GM10248 (cell line): ENCODE data around the gene RAB10.

ENCODE experiments used
- CTCF ChIA-PET: fragments of 300-600 bp; sonication (Branson Sonifier 250); formaldehyde crosslinking; extraction: SDS; loops from one replicate; lab custom pipeline; 2021; ENCODE audit warnings: antibody characterized with exemption; lab: Yijun Ruan, JAX
- POLR2A ChIA-PET: fragments of 350-650 bp; sonication (Branson Sonifier 250); formaldehyde crosslinking; extraction: SDS; loops from one replicate; lab custom pipeline; 2020; ENCODE audit warnings: antibody characterized with exemption; lab: Yijun Ruan, JAX
- DNase-seq: peaks from one replicate; pipeline ENCODE4 v3.0.0; 2012; ENCODE audit errors: extremely low spot score
- CTCF ChIP-seq: IDR thresholded peaks from 2 replicates; pipeline ENCODE4 v1.5.1; 2012; ENCODE audit warnings: mild to moderate bottlenecking, low read depth; ENCODE audit errors: extremely low read depth, missing control alignments, control extremely low read depth

RAB10 gene

GRCh38 chr2:26168785-26169184 lies 134.9 kb downstream of the RAB10 start:
- no peak for TF ChIP-seq CTCF
- POLR2A ChIA-PET = no interaction called here
- CTCF ChIA-PET = interaction anchor here (1.6 kb wide), 1 partner anchor 16 kb away, joined by 6 read pairs; no protein-coding TSS in a partner anchor
- no peak for DNase-seq

- ChIA-PET CTCF (interaction anchor here (1.1 kb wide), 1 partner anchor 178 kb away, joined by 3 read pairs; no protein-coding TSS in a partner anchor), POLR2A (no interaction called here)
- TF ChIP-seq CTCF = no peak
- DNase-seq = no peak
Measured at GRCh38 chr2:26169226-26169625, 135.3 kb downstream of the RAB10 start.

GRCh38 chr2:26169681-26170414 lies 136.0 kb downstream of the RAB10 start:
- no peak for TF ChIP-seq CTCF
- no peak for DNase-seq
- CTCF ChIA-PET = interaction anchor here (1.1 kb wide), 1 partner anchor 178 kb away, joined by 3 read pairs; no protein-coding TSS in a partner anchor
- POLR2A ChIA-PET = no interaction called here

GRCh38 chr2:26170795-26171194 lies 136.9 kb downstream of the RAB10 start:
- ChIA-PET POLR2A (no interaction called here), CTCF (interaction anchor here (1.1 to 4.0 kb wide), 3 partner anchors 11 to 17 kb away, joined by 3 to 17 read pairs (median 9); no protein-coding TSS in a partner anchor)
- TF ChIP-seq CTCF = no peak
- no peak for DNase-seq

GRCh38 chr2:26172189-26172870 lies 138.4 kb downstream of the RAB10 start:
- no peak for TF ChIP-seq CTCF
- CTCF ChIA-PET = interaction anchor here (0.7 to 4.0 kb wide), 6 partner anchors 9 to 162 kb away, joined by 3 to 17 read pairs (median 6); no protein-coding TSS in a partner anchor
- POLR2A ChIA-PET = no interaction called here
- DNase-seq = no peak
